PC-9 (cell line): ENCODE data around the gene CTNNA1. TPM values are rescaled to one million over a fixed set of nuclear protein-coding genes. Genes with fewer than 3 reads are reported as not detected.
"Not testable (repeated sequence)": the region's sequence is repeated elsewhere in the genome, so short reads cannot be mapped to it uniquely, and the experiment has no call there.

ENCODE experiments used
- BruUV-seq: library from RNA; stranded (reverse); fragments of 400-500 nt; replicated peaks from 2 replicates; lab custom pipeline; 2021; lab: Mats Ljungman, UMichigan
- CTCF ChIA-PET: fragments of 300-600 bp; sonication (Branson Sonifier 250); formaldehyde crosslinking; loops from one replicate; lab custom pipeline; 2022; ENCODE audit warnings: antibody characterized with exemption; lab: Charles Lee
- POLR2A ChIA-PET: fragments of 300-600 bp; sonication (Branson Sonifier 250); formaldehyde crosslinking; loops from one replicate; lab custom pipeline; 2022; ENCODE audit warnings: antibody characterized with exemption; ENCODE audit not compliant: unreplicated experiment; lab: Charles Lee
- DNase-seq, 2 experiments: peaks; one replicate each; pipeline versions ENCODE4 v3.0.0 to v3.0.0-alpha.2; 2015 to 2022; ENCODE audit warnings: mixed read lengths in 1 of 2
- H2AFZ ChIP-seq: fragments of 200-600 bp; sonication (generic); 2 replicates; pipeline ENCODE4 v1.8.1; 2017; ENCODE audit warnings: antibody characterized with exemption
- H3F3A ChIP-seq: fragments of 200-600 bp; sonication (generic); 2 replicates; pipeline ENCODE4 v1.8.1; 2017; ENCODE audit warnings: antibody characterized with exemption, mild to moderate bottlenecking, low read depth; ENCODE audit not compliant: insufficient read depth
- H3K27ac ChIP-seq: fragments of 200-600 bp; sonication (generic); 2 replicates; pipeline ENCODE4 v1.6.1; 2016; ENCODE audit warnings: mixed run types
- H3K27me3 ChIP-seq: fragments of 200-600 bp; sonication (generic); 2 replicates; pipeline ENCODE4 v1.6.1; 2016; ENCODE audit warnings: low read depth, mixed run types; ENCODE audit not compliant: insufficient read depth
- H3K36me3 ChIP-seq: fragments of 200-600 bp; sonication (generic); 2 replicates; pipeline ENCODE4 v1.6.1; 2016; ENCODE audit warnings: low read depth, mixed run types
- H3K4me1 ChIP-seq: fragments of 200-600 bp; sonication (generic); replicated peaks from 2 replicates; pipeline ENCODE4 v1.6.1; 2016; ENCODE audit warnings: mixed run types; ENCODE audit not compliant: insufficient read depth
- H3K4me2 ChIP-seq: fragments of 200-600 bp; sonication (generic); 2 replicates; pipeline ENCODE4 v1.6.1; 2017; ENCODE audit warnings: mixed run types
- H3K4me3 ChIP-seq: fragments of 200-600 bp; sonication (generic); 2 replicates; pipeline ENCODE4 v1.6.1; 2016; ENCODE audit warnings: mixed run types
- H3K79me2 ChIP-seq: fragments of 200-600 bp; sonication (generic); 2 replicates; pipeline ENCODE4 v1.6.1; 2017; ENCODE audit warnings: low read depth, mixed run types
- H3K9me2 ChIP-seq: fragments of 200-600 bp; sonication (generic); 2 replicates; pipeline ENCODE4 v1.8.1; 2017; ENCODE audit warnings: mild to moderate bottlenecking; ENCODE audit not compliant: insufficient read depth
- H3K9me3 ChIP-seq: fragments of 200-600 bp; sonication (generic); 2 replicates; pipeline ENCODE4 v1.8.1; 2016; ENCODE audit warnings: low read depth; ENCODE audit not compliant: insufficient read depth
- H4K20me1 ChIP-seq: fragments of 200-600 bp; sonication (generic); 2 replicates; pipeline ENCODE4 v1.8.1; 2017; ENCODE audit not compliant: insufficient read depth
- CTCF ChIP-seq: fragments of 200-600 bp; sonication (generic); conservative IDR thresholded peaks from 2 replicates; pipeline ENCODE4 v1.6.1; 2017; ENCODE audit warnings: mixed run types, antibody characterized with exemption, mild to moderate bottlenecking, moderate library complexity
- EZH2 ChIP-seq: fragments of 200-600 bp; sonication (generic); IDR thresholded peaks from 2 replicates; pipeline ENCODE4 v1.8.0; 2017; ENCODE audit warnings: antibody characterized with exemption, low read depth
- intact Hi-C: fragments of 100-400 bp; cut with micrococcal nuclease; formaldehyde crosslinking; loops from one replicate; pipeline ENCODE4 v1.10.0; 2022; ENCODE audit not compliant: unreplicated experiment
- total RNA-seq: library from RNA; stranded (reverse); gene quantifications from 2 replicates; pipeline ENCODE4 v1.2.3, GENCODE V29; 2021

Gene CTNNA1
- total RNA-seq, 1 experiment from 2014 or later: 91.7 TPM

GRCh38 chr5:138725153-138725817, 27.9 kb upstream of the CTNNA1 start:
- TF ChIP-seq EZH2 (no peak), CTCF (peak; percentile 70)
- CTCF ChIA-PET: interaction anchor here (0.6 to 1.5 kb wide), 8 partner anchors 16 to 951 kb away, joined by 3 to 7 read pairs (median 4); no protein-coding TSS in a partner anchor

GRCh38 chr5:138725818-138726416, 27.3 kb upstream of the CTNNA1 start:
- TF ChIP-seq CTCF (no peak), EZH2 (no peak)
- H3K79me2 ChIP-seq: no peaks in the 10 kb centered on the region
- peak overlapping the region; percentile 67 for H2AFZ ChIP-seq
- no peaks in the 10 kb centered on the region for H3K36me3 ChIP-seq
- peaks cover 55% of the 10 kb centered on the region for H3K4me1 ChIP-seq
- peak overlapping the region; percentile 74 for H3K27ac ChIP-seq
- H3K9me3 ChIP-seq: no peaks in the 10 kb centered on the region
- no peaks in the 10 kb centered on the region for H4K20me1 ChIP-seq
- TSS peak; percentile 98 for BruUV-seq
- no peak for DNase-seq
- ChIA-PET POLR2A (interaction anchor here (0.6 to 0.7 kb wide), 5 partner anchors 12 to 567 kb away, joined by 3 to 4 read pairs (median 4); partner anchors contain the start of gene MATR3), CTCF (interaction anchor here (0.7 to 1.5 kb wide), 6 partner anchors 15 to 950 kb away, joined by 3 to 7 read pairs (median 4); no protein-coding TSS in a partner anchor)
- intact Hi-C loops: loop anchor here (1.0 to 2.0 kb wide), 8 partner anchors 10 to 151 kb away; partner anchors contain the start of gene HSPA9
- no peaks in the 10 kb centered on the region for H3K9me2 ChIP-seq
- H3K4me2 ChIP-seq: peak overlapping the region; percentile 65
- H3F3A ChIP-seq: peaks cover 29% of the 10 kb centered on the region
- H3K4me3 ChIP-seq: peak overlapping the region; percentile 13; the same call in 1 of the 2 replicates
- H3K27me3 ChIP-seq: no peaks in the 10 kb centered on the region

More at GRCh38 chr5:138725153-138725817, 27.9 kb upstream of the CTNNA1 start:
- Histone ChIP-seq H4K20me1 (no peaks in the 10 kb centered on the region), H3K36me3 (no peaks in the 10 kb centered on the region), H3F3A (peaks cover 29% of the 10 kb centered on the region), H3K27ac (peak overlapping the region; percentile 74), H3K4me3 (peak overlapping the region; percentile 17; the same call in 1 of the 2 replicates), H3K79me2 (no peaks in the 10 kb centered on the region), H3K27me3 (no peaks in the 10 kb centered on the region), H3K4me1 (peaks cover 55% of the 10 kb centered on the region), H3K9me3 (no peaks in the 10 kb centered on the region), H2AFZ (peak overlapping the region; percentile 67), H3K9me2 (no peaks in the 10 kb centered on the region), H3K4me2 (peak overlapping the region; percentile 65)
- intact Hi-C loops: loop anchor here (1.0 to 2.0 kb wide), 8 partner anchors 9 to 150 kb away; partner anchors contain the start of gene HSPA9
- peak; percentile 94 to 99 for DNase-seq
- POLR2A ChIA-PET: interaction anchor here (0.5 to 0.7 kb wide), 11 partner anchors 12 to 568 kb away, joined by 3 to 19 read pairs (median 4); partner anchors contain the start of gene MATR3
- BruUV-seq: no TSS peak

- Histone ChIP-seq H3K9me2 (no peaks in the 10 kb centered on the region), H3K9me3 (no peaks in the 10 kb centered on the region), H3K79me2 (no peaks in the 10 kb centered on the region), H3K4me1 (peaks cover 54% of the 10 kb centered on the region), H2AFZ (no peak overlapping the region), H3K36me3 (no peaks in the 10 kb centered on the region), H3K27me3 (no peaks in the 10 kb centered on the region), H3K4me2 (no peak overlapping the region), H3F3A (peaks cover 29% of the 10 kb centered on the region), H4K20me1 (no peaks in the 10 kb centered on the region), H3K27ac (no peak overlapping the region), H3K4me3 (no peak overlapping the region)
- POLR2A ChIA-PET: no interaction called here
- no TSS peak for BruUV-seq
- intact Hi-C loops: no loop called here
- TF ChIP-seq EZH2: no peak
- no peak for TF ChIP-seq CTCF
- DNase-seq: no peak
- CTCF ChIA-PET: no interaction called here
Measured at GRCh38 chr5:138726848-138727247, 26.4 kb upstream of the CTNNA1 start.

- DNase-seq, H3K4me3 ChIP-seq, H3K4me2 ChIP-seq, H3K27me3 ChIP-seq, POLR2A ChIA-PET, H3K79me2 ChIP-seq, CTCF ChIA-PET, H4K20me1 ChIP-seq, H3K9me2 ChIP-seq, BruUV-seq, H2AFZ ChIP-seq, H3K27ac ChIP-seq, H3K36me3 ChIP-seq, H3K9me3 ChIP-seq, intact Hi-C loops: not testable (repeated sequence)
- H3K4me1 ChIP-seq: peaks cover 20% of the 10 kb centered on the region
- peaks cover 11% of the 10 kb centered on the region; the same call in 1 of the 2 replicates for H3F3A ChIP-seq
Measured at GRCh38 chr5:138730496-138730895, 22.7 kb upstream of the CTNNA1 start.
